SIG-M5 (cell line): ENCODE data around the gene DGKA.

Experiments
- DNase-seq: peaks from one replicate; lab custom pipeline; 2025; lab: John Stamatoyannopoulos, UW

DGKA gene

DNA sequence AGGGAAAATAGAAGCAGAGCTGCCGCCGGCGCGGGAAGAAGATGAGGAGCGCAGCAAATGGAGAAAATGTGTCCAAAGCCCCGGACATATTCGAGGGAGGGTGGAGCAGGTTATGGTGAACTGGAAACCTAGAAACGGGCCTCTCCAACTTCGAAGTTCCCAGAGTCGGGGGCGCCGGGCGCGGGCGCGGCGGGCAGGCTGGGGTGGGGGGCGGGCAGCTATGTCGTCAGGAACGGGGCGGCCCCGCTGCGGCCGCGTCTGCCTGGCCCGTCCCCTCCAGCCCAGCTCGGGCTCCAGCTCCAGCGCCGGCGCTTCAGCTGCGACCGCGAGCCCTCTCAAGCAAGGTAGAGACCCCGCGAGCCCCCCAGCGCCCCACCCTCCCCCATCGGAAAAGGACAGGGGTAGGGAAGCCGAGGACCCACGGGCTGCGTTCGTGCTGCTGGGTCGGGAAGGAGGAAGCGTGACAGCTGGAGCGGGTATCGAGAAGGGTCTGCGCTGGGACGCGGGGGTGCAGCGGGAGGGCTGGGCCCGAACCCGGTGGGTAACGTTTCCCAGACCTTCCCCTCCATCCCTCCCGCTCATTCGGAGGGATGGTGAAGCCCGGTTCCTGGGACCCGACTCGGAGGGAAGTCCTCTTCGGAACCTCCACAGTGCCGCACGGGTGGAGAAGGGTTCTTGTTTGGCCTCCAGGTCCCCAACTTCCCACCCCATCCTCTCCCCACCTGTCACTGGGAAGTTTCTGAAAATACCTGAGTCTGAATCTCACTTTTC, 1.0 kb downstream of the DGKA start:
- no peak for DNase-seq

DNA sequence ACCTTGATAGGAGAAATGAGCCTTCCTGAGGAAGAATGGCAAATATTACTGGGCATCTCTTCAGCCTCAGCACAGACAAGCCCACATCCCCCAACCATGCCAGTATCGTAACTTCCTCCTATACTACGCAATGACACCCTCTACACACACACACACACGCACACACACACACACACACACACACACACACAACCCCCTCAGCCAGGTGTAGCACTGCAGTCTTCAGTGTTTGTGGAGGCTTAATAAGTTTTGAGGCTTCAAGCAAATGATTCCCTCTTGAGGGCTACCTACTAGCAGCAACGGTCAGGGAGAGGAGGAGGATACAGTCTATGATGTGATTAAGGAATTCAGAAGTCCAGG, 1.6 kb downstream of the DGKA start:
- no peak for DNase-seq

DNA sequence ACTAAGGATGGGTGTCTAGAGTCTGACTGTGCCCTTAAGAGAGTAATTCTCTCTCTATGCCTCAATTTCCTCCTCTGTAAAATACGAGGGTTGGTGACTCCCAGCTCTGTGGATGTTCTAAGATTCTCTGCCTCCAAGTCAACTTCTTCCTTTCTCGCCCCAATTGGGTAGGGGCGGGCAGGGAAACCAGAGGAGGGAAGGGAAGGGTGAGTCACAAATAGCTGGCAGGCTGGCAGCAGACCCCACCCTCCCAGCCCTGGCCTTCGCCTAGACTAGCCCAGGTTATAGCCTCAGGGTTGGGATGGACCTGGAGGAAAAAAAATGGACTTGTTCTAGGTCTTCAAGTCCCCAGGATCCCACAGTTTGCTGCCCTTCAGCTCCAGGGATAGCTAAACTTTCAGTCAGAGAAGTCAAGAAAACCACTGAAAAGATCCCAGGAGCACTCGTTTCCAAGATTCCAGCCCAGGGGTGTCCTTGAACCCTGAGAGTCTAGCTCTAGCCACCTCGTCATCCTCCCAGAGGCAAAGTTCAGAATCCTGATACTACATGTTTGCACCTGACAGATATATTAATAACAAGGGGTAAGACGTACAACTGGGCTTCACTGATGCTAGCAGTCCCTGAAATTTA, 2.3 kb downstream of the DGKA start:
- no peak for DNase-seq

DNA sequence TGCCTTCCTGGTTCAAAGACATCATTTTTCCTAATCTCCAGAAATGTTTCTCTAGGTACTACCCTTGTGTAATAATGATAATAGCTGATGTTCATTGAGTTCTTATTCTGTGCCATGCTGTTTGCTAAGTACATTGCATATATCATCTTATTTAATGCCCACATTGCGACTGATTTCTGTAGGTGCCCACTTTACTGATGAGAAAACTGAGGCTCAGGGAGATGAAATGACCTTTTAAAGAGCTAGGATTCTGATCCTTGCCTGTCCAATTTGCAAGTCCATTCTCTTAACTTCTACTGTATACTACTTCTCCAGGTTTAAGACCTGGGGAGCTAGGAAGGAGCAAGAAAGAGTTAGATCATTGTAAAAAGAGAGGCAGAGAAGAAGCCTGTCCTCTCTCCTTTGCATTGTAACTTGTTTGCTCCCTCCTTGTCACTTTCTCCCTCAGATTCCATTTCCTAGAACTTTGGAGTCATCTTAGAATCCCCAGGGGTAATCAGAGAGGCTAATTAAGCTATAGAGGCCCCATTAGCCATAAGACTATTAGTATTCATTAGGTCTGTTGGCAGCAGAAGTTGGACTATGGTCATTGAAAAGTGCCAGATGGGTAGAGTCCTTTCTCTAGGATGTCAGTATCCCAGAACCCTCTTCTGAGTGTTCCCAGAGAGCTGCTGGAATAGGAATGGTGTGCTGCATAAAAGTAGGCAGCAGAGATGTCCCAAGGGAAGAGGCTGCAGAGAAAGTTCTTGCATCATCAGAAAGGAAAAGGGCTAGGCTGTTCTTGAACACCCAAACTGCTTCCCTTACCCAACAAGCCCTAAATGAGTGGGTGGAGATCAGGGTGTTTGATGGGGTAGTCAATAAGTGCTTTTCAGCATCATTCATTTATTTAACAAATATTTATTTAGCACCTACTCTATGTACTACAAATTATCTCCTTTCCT, 3.1 kb downstream of the DGKA start:
- no peak for DNase-seq

DNA sequence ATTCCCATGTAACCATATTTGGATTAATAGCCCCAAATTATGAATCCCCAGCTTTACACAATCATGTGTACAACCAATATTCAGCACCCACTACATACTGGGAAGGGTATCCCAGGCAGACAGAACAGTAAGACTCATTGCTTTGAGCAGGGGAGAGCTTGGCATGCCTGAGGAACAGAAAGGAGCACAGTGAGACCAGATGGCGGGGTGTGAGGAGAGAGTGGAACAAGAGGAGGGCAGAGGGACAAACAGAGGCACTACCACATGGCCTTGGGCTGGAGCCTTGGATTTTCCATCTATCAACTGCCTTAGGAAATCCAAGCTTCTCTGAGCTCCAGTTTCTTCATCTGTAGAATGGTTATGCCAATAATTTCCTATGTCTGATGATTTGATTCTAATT, 3.8 kb downstream of the DGKA start:
- DNase-seq, result no peak

DNA sequence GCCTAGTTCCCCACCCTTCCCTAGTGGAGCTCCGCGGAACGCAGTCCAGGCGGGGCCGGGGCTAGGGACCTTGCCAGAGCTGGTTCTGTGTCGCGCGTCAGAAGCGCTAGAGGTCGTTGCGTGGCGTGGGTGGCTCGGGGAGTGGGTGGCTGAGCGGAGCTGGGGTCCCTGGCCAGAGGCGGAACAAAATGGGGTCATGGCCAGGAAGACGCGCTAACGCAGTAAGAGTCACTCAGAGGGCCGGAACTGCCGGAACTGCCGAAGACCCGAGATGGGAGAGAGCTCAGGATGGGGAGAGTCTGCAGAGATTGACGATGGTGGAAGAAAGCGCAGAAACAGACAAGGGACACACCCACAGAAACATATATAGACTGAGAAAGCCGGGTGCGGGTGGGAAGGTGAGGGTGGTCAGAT, 4.8 kb downstream of the DGKA start:
- no peak for DNase-seq

DNA sequence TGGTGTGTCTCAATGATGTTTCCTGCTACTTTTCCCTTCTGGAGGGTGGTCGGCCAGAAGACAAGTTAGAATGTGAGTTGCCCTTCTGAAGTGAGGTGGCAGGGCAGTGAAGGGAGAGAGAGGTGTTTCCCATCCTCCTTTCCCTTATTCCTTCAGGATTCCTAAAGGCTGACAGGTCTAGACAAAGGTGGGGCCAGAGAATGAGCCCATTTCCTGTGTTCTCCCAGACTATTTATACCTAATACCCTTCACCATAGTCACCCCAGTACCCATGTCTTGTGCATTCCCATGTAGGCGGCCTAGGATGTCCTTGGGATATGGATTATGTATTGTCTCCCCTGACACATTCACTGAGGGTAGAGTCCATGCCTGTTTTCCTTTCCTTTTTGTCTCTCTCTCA, 7.0 kb downstream of the DGKA start:
- DNase-seq, result no peak

DNA sequence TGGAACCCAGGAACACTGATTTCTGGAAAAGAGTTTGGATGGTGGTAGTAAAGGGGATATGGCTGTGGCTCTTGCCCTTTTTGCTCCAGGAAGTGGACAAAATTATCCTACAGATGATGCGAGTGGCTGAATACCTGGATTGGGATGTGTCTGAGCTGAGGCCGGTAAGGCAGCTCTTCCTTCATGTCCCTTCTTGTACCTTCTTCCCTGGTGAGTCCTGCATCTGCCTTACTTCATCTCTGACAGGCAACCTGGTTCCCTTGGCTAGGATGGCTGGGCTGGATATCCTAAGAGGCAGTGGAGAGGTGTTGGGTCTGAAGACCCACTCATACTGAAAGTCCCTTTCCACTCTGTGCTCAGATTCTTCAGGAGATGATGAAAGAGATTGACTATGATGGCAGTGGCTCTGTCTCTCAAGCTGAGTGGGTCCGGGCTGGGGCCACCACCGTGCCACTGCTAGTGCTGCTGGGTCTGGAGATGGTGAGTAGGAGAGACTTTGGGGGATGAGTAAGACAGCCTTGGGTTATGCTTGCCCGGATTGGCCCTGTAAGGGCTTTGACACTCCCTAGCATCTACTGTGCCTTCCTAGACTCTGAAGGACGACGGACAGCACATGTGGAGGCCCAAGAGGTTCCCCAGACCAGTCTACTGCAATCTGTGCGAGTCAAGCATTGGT, 8.0 kb downstream of the DGKA start:
- DNase-seq, result no peak

DNA sequence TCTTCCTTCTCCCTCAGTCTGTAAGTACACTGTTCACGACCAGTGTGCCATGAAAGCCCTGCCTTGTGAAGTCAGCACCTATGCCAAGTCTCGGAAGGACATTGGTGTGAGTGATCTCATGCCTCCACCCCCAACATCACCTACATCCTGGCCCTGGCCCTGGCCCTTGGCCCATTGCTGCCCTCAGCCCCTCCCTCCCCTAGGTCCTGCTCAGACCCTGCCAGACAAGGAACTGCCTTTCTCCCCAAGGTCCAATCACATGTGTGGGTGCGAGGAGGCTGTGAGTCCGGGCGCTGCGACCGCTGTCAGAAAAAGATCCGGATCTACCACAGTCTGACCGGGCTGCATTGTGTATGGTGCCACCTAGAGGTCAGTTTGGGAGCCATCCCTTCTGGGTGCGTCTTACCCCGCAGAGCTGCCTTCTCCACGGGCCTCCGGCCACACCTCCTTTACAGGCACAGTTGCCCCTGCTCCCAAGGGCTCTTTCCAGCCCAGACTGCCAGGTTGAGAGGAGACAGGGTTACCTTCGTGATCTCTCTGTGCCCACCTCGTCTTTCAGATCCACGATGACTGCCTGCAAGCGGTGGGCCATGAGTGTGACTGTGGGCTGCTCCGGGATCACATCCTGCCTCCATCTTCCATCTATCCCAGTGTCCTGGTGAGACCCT, 9.2 kb downstream of the DGKA start:
- no peak for DNase-seq

DNA sequence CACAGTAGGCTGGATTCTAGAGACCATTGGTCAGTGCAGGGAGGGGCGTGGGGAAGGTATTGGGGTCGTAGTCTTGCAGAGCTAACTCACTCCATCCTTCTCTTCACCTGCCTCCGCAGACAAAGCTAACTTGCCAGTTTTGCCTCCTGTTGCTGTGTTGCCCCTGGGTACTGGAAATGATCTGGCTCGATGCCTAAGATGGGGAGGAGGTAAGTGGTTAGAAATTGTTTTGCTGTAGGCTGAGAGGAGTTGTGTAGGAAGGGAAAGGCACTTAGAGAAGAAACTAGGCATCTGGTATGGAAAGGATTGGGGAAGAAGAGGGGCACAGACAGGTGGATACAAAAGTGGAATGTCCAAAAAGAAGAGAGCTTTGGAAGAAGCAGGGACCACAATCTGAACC, 11.1 kb downstream of the DGKA start:
- no peak for DNase-seq

DNA sequence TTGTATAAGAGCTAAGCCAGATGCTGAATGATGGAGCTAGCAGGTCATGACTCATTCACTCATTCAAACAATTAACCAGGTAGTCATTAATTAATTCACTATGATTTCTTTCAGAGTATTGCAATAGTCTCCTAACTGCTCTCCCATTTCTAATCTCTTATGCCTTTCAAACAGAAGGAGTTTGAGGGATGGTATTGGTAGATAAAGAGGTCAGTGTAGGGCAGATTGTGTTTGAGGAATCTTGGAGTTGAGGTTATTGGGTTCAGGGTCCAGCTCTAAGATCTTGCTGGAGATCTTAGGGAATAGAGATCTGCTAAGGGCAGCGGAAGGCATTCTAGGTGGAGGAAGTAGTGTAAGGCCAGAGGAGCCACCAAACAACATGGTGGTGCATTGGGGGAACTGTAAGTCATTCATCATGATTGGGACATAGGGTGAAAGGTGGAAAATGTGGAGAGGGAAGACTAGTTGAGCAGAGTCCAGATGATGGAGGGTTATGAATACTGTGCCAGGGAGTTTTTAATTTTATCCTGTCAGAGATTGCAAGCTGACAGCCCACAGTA, 11.7 kb downstream of the DGKA start:
- DNase-seq, result no peak

DNA sequence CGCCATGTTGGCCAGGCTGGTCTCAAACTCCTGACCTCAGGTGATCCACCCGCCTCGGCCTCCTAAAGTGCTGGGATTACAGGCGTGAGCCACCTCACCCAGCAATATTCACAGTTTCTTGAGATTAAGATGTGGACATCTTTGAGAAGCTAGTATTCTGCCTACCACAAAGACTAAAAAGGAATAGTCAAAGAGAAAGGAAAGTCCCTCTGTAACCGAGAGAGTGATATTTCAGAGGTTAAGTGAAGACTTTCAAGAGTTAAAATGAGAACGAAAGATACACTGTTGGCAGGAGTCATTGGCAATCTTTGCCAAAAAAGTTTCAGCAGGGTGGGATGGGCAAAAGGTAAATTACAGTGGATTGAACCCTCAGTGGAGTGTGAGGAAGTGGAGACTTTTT, 15.6 kb downstream of the DGKA start:
- DNase-seq, result no peak

DNA sequence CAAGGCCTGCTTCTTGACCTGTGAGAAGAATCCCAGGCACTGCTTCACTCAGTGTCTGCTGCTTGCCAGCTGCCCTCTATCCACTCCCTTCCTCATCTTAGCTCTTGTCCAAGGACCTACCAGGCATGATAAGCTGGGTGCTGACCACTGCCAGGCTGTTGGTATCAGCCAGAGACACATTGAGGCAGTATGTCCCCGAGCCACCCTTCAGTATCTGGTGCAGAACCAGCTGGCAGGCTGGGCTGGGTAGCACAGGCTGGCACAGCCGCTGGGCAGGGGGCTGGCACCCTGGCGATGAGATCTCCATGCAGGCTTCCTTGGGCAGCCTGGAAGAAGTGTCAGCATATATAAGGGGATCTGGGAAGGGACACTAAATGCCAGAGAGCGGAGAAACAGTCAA, 24.4 kb downstream of the DGKA start:
- DNase-seq, result no peak

DNA sequence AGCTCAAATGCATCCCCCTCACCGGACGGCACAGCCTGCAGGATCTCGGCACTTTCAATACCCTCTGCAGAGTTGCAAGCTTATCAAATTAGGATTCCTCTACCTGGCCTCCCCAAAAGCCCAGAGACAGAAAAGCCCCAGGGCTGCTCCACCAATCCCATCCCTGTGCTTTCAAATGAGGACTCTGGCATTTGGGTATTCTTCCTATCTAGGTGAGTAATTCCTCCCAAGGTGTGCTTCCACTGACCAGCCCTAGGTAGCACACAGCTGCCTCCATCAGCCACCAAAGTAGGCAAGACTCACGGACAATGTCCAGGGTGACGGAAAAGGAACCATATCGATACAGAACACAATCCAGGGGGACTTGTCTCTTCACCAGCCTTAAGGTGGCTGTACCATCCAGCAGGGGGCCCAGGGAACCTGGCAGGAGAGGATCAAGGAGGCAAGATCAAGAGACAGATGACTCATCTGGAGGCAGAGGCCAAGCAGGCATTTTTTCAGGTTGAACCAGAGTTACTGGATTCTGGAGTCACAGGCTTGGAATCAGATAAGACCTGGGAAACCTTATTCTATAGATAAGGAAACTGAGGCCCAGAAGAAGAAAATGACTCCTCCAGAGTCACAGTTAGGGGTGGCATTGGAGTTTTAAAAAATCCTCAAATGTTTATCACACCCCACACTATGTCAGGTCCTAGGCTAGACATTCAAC, 25.0 kb downstream of the DGKA start:
- DNase-seq, result no peak

DNA sequence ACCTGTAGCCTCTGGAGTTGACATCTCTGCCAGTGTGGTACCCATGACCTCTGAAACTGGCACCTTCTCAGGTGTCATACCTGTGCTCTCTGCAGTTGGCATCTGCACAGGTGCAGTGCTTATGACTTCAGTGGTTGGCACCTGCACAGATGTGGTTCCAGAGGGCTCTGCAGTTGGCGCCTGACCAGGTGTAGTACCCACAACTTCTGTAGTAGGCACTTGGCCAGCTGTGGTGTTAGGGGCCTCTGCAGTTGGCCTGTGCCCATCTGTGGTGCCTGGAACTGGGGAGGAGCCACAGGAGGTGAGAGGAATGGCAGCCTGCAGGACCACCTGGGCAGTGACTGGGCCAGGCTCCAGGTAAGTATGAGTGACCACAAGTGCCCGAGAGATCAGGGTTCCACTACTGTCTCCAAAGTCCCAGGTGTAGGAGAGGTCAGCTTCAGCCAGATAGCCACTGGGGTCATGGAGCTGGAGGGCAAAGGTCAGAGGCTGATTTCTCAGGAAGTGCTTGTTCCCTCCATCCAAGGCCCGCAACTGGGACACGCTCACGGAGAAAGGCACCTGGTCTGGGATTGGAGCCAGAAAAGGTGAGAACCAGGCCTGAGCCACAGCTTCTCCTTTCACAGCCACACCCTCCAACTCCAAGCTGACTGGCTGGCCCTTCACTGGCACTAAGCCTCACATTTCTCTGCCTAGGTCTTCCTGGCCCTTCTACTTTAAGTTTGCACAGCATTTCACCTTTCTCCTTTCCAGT, 26.3 kb downstream of the DGKA start:
- DNase-seq, result no peak

DNA sequence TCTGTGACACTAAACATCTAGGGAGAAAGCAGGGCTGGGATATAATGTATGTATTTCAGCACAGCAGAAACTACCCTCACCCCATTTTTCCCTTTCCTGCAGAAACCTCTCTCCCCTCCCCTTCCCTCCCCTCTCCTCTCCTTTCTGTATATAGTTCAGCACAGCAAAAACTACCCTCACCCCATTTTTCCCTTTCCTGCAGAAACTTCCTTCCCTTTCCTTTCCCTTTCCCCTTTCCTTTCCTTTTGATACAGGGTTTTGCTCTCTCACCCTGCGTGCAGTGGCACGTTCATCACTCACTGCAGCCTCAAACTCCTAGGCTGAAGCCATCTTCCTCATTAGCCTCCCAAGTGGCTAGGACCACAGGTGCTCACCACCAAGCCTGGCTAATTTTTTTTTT, 32.8 kb downstream of the DGKA start:
- no peak for DNase-seq

DNA sequence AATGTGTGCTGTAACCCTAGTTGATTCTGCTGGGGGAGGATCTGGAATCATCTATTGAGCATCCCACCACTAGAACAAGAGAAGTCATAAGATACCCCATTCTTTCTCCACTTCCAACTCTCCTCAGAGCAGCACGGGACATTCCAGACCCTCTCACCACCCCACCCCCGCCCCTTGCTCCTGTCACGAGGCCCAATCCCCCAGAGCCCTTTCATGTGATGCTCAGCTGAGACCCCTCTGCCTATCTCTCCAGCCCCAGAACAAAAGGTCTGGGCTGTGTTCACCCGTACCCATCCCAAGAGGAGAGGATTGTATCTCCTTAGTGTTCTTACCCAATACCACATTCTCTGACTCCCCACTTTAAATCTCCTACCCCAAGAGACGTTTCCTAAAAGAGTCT, 34.3 kb downstream of the DGKA start:
- DNase-seq, result no peak

DNA sequence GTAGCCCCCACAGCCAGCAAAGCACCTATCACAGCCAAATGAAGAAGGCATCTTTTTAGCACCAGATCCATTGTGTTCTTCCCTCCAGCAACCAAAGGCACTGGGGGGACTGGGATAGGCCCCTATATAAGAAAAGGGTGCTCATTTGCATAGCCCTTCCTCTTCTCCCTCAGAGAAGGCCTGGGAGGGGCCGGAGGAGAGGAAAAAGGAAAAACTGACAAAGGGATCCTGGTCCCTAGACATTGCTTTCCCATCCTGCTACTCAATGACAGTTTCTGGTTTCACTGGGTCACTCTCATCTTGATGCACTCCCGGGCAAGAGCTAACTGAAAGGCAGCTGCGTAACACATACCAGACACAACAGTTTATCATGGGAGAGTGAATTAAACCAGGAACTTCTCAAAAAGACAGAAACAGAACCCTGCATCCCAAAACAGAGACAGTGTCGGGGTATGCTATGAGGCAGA, 35.0 kb downstream of the DGKA start, which contains the start of gene PMEL:
PMEL (minus strand) TSS at position 102 of the 467 bp plus-strand sequence; CDS start at position 71, 31 bp downstream.
- DNase-seq, result no peak

DNA sequence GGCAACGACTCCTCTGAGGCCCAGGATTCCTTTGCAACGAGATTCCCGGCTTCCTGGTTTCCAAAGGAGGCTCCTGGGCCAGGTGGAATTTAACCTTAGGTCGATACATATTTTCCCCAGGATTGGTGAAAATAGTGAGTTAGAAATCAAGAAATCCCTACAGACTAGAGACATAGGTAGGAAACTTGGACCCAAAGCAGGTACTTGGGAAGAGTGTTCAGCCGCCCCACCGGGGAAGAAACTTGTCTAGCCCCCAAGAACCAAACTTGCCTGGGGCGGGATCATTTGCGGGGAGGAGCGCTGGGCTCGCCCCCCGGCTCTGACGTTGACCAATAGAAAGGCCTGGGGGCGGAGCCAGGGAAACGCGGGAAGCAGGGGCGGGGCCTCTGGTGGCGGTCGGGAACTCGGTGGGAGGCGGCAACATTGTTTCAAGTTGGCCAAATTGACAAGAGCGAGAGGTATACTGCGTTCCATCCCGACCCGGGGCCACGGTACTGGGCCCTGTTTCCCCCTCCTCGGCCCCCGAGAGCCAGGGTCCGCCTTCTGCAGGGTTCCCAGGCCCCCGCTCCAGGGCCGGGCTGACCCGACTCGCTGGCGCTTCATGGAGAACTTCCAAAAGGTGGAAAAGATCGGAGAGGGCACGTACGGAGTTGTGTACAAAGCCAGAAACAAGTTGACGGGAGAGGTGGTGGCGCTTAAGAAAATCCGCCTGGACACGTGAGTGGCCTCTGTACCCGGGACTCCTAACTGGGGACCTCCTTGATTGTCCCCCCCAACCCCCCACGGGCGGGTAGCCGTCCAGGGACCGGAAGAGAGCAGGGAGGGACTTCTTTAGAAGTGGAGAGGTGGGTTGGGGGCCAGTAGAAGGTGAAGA, 35.7 kb downstream of the DGKA start, which contains the start of gene CDK2:
CDK2 (plus strand) TSS at position 423 of the 874 bp plus-strand sequence; CDS start at position 602, 179 bp downstream.
- DNase-seq, result no peak
